Uterus (tissue), 4 donors: ENCODE results near the gene RELA. TPM values are rescaled to one million over a fixed set of nuclear protein-coding genes. Genes with fewer than 3 reads are reported as not detected.
"Not testable (repeated sequence)": the region's sequence is repeated elsewhere in the genome, so short reads cannot be mapped to it uniquely, and the experiment has no call there.

ENCODE experiments used
- DNase-seq, 2 donors: peaks; one replicate each; pipeline ENCODE4 v3.0.0-alpha.2; 2019 to 2020
- H3K27ac ChIP-seq, 2 donors: fragments of 200-600 bp; sonication (generic); 1 replicate in 1 of 2; 2 replicates in 1 of 2; pipeline ENCODE4 v1.5.1; 2016 to 2018
- H3K27me3 ChIP-seq, 2 donors: fragments of 200-600 bp; sonication (generic); one replicate each; pipeline ENCODE4 v1.5.1; 2018 to 2019; ENCODE audit warnings: control low read depth in 1 of 2
- H3K36me3 ChIP-seq, 2 donors: fragments of 200-600 bp; sonication (generic); one replicate each; pipeline ENCODE4 v1.5.1; 2019; ENCODE audit warnings: control low read depth in 1 of 2
- H3K4me1 ChIP-seq, 2 donors: fragments of 200-600 bp; sonication (generic); one replicate each; pipeline ENCODE4 v1.5.1; 2018 to 2019; ENCODE audit warnings: control low read depth in 1 of 2
- H3K4me3 ChIP-seq, 2 donors: fragments of 200-600 bp; sonication (generic); 1 replicate in 1 of 2; 2 replicates in 1 of 2; pipeline ENCODE4 v1.5.1; 2018 to 2019; ENCODE audit warnings: mild to moderate bottlenecking in 1 of 2
- H3K9me3 ChIP-seq, 2 donors: fragments of 200-600 bp; sonication (generic); one replicate each; pipeline ENCODE4 v1.5.1; 2019; ENCODE audit warnings: control low read depth in 1 of 2
- CTCF ChIP-seq, 4 experiments: fragments of 200-600 bp in 2 of 4; fragments of 450-650 bp in 2 of 4; sonication (generic) in 2 of 4; IDR thresholded peaks; one replicate each; pipeline ENCODE4 v1.5.1; 2016 to 2019; ENCODE audit warnings: antibody characterized with exemption in 4 of 4, mild to moderate bottlenecking in 2 of 4, moderate library complexity in 1 of 4
- POLR2A ChIP-seq, 2 donors: fragments of 450-650 bp; IDR thresholded peaks; one replicate each; pipeline ENCODE4 v1.6.1; 2016; ENCODE audit warnings: antibody characterized with exemption in 2 of 2, mild to moderate bottlenecking in 1 of 2, moderate library complexity in 1 of 2
- intact Hi-C: fragments of 100-400 bp; cut with DNase I; formaldehyde crosslinking; loops from one replicate; pipeline ENCODE4 v1.15.1; 2023; ENCODE audit warnings: low total_unique reads
- total RNA-seq, 4 donors: library from RNA; depleted of rRNA in 3 of 4; stranded (reverse); fragments of >200 nt in 3 of 4; gene quantifications; one replicate each; pipeline versions ENCODE4 v1.1.0 to v1.2.4, GENCODE V29; 2014 to 2023
- donor health status: DM: yes; HTN: yes; CAD: no.

Gene RELA
- total RNA-seq, 4 donors from 2014 or later: 6.7 to 97.1 (median 36.5) TPM

DNA sequence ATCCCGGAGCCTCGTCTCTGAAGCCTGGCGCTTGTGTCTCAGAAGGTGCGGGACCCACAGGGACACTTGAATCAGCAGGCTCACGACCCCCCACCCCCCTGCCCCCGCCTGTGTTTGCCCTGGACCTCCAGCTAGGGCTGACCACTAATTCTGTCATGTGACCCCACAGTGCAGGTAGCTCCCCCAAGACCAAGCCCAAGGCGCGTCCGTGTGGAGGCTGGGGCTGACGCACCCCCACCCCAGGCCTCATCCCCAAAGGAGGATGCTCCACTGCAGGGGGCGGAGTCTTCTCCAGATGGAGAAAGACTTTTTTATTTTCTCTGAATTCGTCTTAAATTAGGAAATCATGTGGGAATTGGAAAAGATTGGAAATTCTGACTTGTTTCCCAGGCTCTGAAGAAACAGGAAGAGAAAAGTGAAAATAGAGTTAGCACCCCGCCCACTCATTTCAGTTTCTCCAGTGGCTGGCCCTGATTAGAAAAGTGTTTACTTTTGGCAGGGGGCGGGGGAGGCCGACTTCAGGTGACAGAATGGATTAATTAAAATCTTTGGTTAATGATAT lies 1.0 kb upstream of the RELA start:
- DNase-seq: peak; percentile 80 to 85
- intact Hi-C loops: no loop called here
- Histone ChIP-seq H3K27ac (peak overlapping the region; percentile 98 to 100), H3K4me3 (peak overlapping the region; percentile 87 to 88), H3K36me3 (no peaks in the 10 kb centered on the region), H3K4me1 (peaks cover 7 to 11% of the 10 kb centered on the region in 2 donors), H3K27me3 (no peaks in the 10 kb centered on the region), H3K9me3 (no peaks in the 10 kb centered on the region)
- no peak for TF ChIP-seq POLR2A (IDR thresholded peaks at IDR 0.05)
- no peak for TF ChIP-seq CTCF (IDR thresholded peaks at IDR 0.05)

DNA sequence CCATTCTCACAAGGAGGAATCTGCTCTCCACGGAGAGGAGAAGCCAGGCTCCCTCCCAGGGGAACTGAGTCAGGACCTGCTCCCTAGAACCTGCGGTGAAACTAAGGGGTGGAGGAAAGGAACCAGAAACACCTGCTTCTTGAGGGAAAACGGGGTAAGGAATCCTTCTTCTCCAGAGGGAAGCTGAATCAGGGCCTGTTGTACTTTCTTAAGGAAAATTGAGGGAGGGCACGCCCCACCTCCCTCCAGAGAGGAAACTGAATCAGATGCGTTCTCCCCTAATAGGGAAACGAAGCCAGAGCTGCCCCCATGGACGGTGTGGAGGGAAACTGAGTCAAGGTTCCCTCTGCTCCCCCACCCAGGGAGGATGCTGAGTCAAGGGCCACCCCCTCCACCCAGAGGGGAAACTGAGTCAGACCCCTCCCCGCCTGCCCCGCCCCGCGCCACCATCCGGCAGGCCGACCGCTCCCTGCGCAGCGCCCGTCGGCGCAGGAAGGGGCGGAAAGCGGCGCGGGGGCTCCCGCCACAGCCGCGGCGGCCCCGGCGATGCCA lies 393 bp downstream of the RELA start:
- Histone ChIP-seq H3K9me3 (no peaks in the 10 kb centered on the region), H3K4me1 (peaks cover 7 to 11% of the 10 kb centered on the region in 2 donors), H3K36me3 (no peaks in the 10 kb centered on the region), H3K4me3 (peak overlapping the region; percentile 87 to 88), H3K27ac (peak overlapping the region; percentile 98 to 100), H3K27me3 (no peaks in the 10 kb centered on the region)
- DNase-seq: peak in 1 of 2 donors; percentile 56
- intact Hi-C loops: no loop called here
- TF ChIP-seq POLR2A (IDR thresholded peaks at IDR 0.05) (no peak), CTCF (IDR thresholded peaks at IDR 0.05) (no peak)

GRCh38 chr11:65661599-65662246 lies 993 bp downstream of the RELA start:
- Histone ChIP-seq H3K4me3 (peak overlapping the region; percentile 87 to 88), H3K36me3 (no peaks in the 10 kb centered on the region), H3K27ac (peak overlapping the region; percentile 98 to 100), H3K4me1 (peaks cover 7 to 11% of the 10 kb centered on the region in 2 donors), H3K9me3 (no peaks in the 10 kb centered on the region), H3K27me3 (no peaks in the 10 kb centered on the region)
- peak; percentile 27 to 28 for DNase-seq
- intact Hi-C loops: no loop called here
- TF ChIP-seq POLR2A (IDR thresholded peaks at IDR 0.05) (no peak), CTCF (IDR thresholded peaks at IDR 0.05) (no peak)

- H3K4me3 ChIP-seq, H3K9me3 ChIP-seq, intact Hi-C loops, DNase-seq, H3K27me3 ChIP-seq, H3K36me3 ChIP-seq: not testable (repeated sequence)
- peaks cover 7 to 11% of the 10 kb centered on the region in 2 donors for H3K4me1 ChIP-seq
- H3K27ac ChIP-seq: peak overlapping the region in 1 of 2 donors; percentile 100
These were observed 1.8 kb downstream of the RELA start for GRCh38 chr11:65660908-65661307.

- TF ChIP-seq CTCF (IDR thresholded peaks at IDR 0.05) (no peak), POLR2A (IDR thresholded peaks at IDR 0.05) (no peak)
- Histone ChIP-seq H3K9me3 (no peaks in the 10 kb centered on the region), H3K27ac (peak overlapping the region in 1 of 2 donors; percentile 15), H3K36me3 (no peaks in the 10 kb centered on the region), H3K27me3 (no peaks in the 10 kb centered on the region), H3K4me3 (no peak overlapping the region), H3K4me1 (peaks cover 7 to 11% of the 10 kb centered on the region in 2 donors)
- intact Hi-C loops: no loop called here
- DNase-seq: peak in 1 of 2 donors; percentile 15
These were observed 2.7 kb downstream of the RELA start for GRCh38 chr11:65660038-65660437.
